NCI-H2227 treated with DMSO at 0.1 percent for 48 hours (cell line): ENCODE results near the gene NOTCH1.

Experiments
- DNase-seq: peaks from one replicate; lab custom pipeline; 2025; lab: John Stamatoyannopoulos, UW

Gene NOTCH1

DNA sequence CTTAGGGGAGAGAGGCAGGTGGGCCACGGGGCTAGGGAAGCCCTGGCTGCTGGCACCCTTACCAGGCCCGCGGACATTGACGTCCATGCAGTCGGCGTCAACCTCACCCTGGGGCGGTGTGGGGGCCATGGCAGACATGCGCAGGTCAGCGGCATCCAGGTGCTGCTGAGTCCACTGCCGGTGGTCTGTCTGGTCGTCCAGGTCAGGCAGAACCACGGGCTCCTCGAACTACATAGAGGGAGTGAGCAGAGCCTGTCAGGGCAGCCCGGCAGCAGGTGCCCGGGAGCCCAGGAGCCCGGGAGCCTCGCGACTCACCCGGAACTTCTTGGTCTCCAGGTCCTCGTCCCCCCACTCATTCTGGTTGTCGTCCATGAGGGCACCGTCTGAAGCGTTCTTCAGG lies 44.2 kb downstream of the NOTCH1 start:
- DNase-seq = no peak

DNA sequence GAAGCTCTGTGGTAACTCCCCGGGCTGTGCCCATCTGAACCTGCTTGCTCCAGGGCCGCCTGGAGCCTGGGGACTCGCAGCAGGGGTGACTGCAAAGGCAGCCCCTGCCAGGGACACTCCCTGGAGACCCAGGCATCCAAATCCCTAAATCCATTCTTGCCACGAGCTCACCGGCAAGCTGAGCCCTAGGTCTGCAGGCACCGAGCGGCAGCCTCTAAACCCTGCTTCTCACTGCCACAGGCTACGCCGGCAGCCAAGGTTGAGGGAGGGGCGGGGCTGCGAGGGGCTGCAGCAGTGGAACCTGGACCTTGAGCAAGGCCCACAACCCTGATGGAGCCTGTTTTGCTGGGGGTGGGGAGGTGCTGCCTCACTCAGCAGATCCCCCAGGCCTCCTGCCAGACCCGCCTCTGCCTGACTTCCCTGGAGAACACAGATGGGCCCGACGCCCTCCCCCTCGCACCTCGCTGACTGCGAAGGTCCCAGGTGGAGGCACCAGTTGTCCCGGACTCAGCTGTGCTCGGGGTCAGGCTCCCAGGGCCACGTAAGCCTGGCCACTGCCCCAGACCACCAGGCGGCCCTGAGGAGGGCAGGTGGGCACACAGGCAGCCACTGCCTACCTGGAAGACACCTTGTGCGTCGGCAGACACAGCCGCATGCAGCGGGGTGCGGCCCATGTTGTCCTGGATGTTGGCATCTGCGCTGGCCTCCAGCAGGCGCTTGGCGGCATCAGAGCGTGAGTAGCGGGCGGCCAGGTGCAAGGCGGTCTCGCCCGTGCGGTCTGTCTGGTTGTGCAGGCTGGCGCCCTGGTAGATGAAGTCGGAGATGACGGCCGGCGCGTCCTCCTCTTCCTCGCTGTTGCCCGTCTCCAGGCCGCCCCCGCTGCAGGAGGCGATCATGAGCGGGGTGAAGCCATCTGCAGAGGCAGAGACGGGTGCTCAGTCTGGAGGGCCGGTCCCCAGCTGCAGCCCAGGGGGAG lies 45.6 kb downstream of the NOTCH1 start:
- no peak for DNase-seq

DNA sequence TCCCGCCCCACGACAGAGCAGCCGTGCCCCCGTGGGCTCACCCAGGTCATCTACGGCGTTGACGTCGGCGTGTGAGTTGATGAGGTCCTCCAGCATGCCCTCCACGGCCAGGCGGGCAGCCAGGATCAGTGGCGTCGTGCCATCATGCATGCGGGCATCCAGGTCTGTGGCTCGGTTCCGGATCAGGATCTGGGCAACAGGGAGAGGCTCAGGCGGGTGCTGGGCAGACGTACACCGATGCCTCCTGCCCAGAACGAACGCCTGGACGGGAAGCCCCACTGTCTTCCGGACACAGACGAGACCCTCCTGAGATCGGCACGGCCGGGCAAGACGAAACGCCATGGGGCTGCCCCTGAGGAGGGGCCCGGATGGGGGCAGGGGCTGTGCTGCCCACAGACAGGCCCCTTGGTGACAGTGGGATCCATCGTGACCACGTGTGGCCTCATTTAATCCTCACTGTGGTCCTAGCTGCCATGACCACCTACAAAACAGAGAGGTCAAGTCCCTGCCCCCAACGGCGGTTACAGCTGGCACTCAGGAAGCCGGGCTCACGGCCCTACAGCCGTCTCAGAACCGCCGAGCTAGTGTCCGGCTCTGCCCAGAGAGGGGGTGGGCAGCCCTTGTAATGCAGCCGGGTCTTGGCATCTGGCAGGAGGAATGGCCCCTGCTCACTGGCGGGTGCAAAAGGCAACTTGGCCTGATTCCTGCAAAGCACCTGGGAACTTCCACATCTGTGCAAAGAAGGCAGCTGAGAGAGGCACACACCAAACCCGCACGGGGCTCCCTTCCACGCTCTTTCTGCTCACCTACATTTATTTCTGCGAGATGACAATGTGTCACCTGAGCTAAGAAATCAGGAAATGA lies 46.5 kb downstream of the NOTCH1 start:
- DNase-seq = no peak

DNA sequence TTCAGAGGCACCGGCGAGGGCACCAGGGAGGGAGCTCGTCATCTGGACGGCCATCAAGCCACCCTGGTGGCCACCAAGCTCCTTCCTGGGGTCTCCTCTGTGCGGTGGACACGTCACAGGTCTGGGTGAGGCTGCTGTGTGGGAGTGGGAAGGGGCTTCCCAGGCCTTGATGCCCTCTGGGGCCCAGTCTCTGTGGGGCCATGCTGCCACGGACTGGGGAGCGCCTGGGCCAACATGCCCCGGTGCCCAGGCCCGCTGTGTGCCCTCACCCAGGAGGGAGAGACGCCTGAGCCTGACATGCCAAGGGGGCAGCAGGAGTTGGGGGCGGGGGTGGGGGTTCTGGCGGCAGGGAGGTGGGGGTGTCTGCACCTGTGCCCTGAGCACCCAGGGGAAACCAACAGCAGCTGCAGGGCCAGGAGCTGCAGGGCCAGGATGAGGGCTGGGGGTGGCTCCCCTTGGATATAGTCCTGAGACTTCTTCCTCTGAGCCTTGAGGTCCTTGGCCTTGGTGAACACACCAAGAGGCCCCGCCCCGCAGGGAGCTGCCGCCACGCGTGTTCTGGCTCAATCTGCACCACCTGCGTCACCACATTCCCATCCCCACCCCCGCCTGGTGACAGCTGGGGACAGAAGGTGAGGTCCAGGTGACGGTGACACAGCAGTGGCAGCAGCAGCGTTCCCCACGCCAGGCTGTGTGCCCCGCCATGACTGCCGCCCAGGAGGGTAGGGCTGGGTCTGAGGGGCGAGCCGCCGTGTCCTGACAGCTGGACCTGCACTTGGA lies 47.7 kb downstream of the NOTCH1 start:
- no peak for DNase-seq

DNA sequence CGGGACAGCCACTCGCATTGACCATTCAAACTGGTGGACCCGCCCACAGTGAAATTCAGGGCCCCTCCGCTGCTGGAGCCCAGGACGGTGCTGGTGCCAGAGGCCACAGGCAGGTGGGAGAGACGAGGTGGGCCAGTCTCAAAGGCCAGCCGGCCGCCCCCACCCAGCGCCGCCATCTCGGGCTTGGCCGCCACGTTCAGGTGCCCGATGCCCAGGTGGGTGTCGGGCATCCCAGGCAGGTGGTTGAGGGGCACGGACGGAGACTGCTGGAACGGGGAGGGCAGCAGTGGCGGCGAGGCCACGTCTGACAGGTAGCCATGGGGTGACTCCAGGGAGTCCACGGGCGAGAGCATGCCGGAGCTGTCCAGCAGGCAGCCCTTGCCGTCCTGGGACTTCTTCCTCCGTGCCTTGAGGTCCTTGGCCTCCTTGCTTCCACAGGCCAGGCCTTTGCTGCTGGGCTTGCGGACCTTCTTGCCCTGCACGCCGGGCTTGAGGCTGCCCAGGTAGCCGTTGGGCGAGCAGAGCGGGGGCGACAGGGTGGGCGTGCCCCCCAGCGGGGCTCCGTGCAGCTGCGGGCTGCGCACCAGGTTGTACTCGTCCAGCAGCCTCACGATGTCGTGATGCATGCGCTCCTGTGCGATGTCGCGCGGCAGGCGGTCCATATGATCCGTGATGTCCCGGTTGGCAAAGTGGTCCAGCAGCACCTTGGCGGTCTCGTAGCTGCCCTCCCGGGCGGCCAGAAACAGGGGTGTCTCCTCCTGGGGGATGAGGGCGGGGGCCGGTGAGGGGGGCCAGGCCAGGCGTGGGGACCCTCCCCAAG lies 48.8 kb downstream of the NOTCH1 start:
- DNase-seq = no peak

DNA sequence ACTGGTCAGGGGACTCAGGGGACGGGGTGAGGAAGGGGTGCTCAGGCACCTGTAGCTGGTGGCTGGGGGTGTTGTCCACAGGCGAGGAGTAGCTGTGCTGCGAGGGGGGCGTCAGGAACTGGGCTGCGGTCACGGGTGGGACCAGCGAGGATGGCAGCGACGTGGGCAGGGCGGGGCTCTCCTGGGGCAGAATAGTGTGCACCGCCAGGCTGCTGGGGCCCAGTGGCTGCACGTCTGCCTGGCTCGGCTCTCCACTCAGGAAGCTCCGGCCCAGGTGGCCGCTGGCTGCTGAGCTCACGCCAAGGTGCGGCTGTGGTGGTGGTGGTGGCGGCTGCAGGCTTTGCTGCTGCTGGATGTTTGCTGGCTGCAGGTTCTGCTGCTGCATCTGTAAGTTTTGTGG lies 49.7 kb downstream of the NOTCH1 start:
- no peak for DNase-seq

DNA sequence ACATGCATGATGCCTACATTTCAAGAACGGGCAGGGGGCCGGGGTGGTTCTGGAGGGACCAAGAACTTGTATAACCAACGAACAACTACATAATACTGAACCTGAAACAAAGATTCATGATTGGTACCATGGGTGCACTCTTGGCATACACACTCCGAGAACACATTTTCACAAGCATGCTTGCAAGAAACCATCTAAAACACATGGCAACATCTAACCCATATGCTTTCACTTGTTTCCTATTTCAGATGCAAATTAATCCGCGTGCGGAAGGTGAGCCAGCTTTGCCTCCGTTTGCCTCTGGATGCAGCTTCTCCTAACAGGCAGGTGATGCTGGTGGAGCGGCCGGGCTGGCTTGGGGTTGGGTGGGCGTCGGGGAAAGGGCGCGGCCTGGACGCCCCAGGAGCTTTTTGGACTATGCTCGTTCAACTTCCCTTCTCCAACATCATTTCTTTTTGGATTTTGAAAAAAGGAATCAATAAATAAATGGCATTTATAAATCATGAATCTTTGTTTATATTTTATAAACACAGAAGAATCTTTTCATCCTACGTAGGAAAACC lies 50.5 kb downstream of the NOTCH1 start:
- no peak for DNase-seq

DNA sequence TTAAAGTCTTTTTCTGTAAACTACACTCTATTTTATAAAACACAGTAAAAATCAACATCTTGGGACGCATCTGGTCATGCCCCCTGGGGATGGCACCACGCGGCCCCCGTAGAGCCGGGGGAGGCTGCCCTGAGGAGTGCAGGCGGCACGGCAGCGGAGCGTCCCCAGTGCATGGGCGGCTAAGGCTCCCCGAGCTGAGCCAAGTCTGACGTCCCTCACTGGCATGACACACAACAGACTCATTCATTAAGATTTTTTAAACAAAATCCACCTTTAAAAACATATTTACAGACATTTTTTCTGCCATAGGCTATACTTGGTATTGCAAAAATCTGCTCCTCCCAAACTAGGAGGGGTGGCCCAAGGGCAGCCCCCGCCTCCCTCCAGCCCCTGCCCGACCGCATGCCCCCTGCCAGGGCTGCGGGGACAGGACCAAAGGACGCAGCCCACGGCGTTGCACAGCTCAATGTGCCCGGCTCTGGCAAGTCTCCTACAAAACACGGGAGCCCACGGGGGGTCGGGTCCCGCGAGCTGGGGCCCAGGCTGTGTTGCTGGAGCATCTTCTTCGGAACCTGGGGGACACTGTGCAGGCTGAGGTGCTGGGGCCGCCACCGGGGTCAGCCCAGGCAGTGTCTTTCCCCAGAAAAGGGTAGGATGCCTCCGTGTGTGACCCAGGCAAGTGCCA lies 51.2 kb downstream of the NOTCH1 start:
- DNase-seq = no peak

DNA sequence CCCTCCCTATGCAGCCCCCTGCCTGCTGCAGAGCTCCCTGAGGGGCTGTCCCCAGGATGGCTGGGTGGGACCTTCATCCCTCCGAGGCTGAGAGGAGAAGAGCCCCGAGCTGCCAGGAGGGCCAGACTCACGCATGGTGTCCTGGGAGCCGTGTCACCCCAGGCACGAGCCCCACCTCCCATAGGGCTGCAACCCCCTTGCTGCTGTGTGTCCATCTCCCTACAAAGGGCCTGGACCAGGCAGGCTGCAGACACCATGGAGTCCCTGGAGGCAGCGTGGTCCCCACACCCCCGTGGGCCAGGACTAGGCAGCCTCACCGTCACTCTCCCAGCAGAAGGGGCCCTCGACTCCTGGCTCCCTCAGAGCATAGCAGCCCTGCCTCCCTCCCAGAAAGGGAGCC lies 51.8 kb downstream of the NOTCH1 start:
- no peak for DNase-seq

DNA sequence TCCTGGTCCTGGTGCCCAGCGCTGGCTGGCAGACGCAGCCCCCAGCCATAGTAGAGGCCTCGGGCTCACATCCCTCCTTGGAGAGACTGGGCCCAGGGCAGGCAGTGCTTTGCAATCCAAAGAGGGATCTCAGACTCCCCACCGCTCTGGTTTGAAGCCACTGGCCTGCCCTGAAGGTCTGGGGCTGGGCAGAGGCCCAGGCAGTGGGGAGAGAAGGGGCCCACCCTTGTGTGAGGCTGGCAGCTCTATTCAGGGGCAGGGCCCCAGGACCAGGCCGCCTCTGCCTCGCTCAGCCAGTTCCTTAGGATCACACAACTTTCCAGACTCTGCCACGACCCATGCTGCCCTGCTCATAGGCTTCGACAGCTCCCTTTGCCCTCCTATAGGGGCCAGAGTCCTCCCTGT lies 52.3 kb downstream of the NOTCH1 start:
- no peak for DNase-seq

DNA sequence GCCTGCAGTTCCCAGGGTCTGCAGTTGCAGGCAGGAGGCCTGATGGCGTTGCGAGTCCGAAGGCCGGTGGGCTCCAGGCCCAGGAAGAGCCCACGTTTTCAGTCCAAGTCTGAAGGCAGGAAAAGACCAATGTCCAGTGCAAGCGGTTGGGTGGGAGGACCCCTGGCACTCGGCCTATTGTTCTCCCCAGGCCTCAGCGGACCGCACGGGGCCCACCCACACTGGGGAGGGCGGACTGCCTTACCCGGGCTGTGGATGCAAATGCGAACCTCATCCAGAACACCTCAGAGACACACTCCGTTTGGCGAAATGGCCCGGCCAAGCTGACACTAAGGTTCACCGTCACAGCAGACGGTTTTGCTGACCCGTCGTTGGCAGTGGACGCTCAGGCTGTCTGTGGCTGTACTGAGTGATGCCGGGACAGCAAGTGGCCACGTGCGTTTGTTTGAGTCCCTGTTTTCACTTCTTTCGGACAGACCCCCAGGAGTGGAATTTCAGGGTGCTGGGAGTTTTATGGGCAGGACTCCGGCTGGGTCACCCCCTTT lies 52.8 kb downstream of the NOTCH1 start:
- DNase-seq = no peak

DNA sequence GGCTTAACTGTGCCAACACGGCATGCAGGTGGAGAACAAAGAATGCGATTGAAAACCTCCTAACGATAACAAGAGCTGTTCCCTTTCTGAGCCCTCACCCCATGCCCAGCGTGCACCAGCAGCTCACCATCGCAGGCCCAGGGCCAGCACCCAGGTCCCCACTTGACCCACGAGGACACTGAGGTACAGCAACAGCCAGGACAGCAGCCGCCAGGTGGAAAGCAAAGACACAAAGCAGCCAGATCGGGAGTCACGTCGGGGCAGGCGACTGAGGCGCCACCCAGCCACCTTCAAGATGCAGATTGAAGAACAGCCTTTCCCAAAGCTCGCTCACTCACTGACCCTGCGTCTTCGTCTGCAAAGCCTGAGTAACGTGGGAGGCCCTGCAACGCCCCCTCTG lies 56.1 kb downstream of the NOTCH1 start:
- no peak for DNase-seq

DNA sequence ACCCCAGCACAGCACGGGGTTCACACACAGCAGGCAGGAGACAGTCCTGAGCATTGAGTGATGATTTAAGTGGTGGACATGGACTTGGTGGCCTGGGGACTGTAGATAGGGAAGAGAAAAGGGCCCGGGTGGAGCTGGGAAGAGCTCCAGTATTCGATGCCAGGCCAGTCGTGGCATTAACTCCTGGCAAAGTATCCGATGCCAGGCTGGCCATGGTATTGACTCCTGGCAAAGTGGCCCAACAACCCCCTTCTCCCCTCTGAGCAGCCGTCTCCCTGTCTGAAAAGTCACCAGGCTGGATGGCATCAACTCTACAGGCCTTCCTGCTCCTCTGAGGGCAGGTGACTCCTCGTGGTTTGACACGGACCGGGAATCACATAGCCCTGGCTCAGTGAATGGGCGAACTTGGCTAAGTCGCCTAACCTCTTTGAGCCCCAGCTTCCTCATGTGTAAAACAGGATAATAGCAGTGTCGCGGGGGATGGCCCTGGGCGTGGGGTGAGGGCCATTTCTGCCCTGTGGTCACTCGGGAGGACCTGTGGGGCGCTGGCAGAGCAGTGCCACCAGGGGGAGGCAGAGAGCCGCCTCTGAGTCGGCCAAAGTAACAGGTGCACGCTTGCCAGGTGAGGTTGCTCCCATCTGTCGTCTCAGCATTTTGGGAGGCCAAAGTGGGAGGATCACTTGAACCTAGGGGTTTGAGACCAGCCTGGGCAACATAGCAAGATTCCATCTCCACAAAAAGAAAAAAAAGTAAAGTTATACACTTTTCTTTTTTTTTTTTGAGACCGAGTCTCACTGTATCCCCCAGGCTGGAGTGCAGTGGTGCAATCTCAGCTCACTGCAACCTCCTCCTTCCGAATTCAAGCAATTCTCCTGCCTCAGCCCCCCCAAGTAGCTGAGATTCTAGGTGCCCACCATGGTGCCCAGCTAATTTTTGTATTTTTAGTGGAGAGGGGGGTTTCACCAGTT lies 57.3 kb downstream of the NOTCH1 start:
- DNase-seq = no peak

DNA sequence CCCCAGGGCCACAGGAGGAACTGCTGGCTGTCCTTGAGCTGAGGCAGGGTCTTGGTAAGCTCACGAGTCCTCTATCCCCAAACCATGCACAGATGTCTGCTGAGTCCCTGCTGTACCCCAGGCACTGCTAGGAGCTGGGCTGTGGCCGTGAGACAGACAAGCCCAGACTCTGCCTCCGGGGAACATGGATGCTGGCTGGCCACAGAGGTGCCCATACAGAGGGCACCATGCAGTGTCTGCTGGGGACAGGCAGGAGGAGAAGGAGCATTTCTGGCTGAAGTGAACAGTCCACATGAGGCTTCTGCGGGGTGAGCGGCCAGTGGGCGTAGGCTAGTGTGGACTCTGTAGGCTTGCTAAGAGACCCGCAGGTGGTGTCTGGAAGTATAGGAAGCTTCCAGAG lies 58.2 kb downstream of the NOTCH1 start:
- DNase-seq = no peak

DNA sequence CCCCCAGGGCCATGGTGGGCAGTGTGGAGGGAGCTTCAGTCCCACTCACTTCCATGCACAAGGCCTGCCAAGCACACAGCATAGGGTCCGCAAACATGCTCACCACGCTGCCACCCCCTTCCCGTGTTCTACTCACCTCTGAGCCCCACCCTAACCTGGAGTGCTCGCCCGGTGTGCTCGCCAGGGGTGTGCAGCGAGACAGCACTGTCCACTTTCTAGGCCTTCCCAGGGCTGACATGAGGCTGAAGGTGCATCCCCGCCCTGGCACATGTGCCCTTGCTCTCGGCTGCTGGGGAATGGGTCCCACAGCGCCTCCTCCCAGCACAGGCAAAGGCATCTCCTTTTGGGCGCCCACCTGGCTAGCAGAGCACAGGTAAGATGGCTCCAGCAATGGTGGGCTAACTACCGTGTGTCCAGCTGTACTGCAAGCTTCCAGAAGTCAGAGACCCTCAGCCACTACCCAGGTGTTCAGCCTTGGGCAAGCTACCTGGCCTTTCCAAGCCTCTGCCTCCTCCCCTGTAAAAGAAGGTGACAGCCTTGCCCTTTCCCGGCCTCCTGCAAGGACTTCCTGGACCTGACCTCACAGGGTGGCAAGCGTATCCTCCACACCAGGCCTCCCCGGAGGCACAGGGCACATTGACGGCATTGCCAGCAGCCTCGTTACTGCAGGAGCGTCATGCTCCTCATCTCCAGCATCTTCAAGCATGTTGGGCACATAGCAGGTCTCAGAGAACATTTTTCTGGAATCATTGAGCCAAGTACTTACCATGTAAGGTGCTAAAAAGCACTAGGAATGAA lies 58.8 kb downstream of the NOTCH1 start:
- no peak for DNase-seq

DNA sequence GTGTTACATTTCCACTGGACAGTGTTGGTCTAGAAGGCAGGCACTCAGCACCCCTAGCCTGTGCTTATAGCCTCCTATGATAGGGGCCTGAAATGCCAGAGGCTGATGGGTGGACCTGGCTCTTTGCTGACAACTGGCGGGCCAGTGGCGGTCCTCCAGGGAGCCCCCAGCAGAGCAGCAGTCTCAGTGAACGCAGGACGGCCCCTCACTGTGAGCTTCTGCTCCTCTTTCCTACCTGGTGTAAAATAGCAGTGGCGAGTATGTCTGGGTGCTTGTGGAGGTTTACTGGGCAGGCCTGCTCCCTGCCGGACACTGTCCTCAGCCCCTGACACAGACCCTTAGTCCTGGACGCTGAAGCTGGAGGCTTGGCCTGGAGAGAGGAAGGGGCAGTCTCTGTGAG lies 59.7 kb downstream of the NOTCH1 start:
- DNase-seq = no peak

DNA sequence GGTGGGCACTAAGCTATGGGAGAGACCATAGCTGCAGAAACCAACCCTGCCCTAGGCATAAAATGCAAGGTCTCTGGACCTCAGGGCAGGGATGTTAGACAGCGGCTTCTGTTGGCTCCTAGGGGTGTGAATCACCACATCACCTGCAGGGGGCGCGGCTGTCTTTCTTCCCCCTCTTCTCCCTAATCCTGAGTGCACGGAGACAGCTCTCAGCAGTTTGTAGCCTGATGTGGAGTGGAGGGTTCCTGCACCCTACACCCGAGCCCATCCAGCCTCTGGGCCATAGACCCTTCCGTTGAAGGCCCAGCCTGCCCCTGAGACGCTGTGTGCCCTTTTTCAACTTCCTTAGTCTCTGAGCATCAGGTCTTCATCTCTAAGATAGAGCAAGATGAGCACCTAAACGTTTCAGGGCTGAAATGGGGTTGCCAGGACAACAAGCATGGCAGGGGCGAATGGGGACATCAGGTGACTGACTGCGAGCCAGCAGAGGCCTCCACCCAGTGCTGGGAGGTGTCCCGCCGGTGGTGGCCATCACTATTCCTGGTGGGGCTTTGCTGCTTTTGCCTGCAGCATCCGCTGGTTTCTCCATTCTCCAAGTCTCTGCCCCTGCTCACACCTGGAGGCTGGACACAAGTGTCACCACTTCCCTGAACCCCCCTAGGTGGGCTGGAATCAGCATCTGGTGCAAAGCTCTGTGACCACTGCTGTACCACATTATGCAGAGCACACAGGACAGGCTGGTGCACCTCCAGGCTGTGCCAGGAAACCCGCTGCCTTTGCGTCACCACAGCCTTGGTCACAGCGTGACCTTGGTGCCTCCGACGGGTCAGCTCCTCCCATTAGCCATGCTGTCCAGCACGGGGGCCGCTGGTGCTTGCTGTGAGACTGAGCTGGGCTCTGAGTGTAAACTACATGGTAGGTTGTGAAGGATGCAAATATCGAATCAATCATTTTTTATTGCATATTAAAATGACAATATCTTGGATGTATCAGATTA lies 60.5 kb downstream of the NOTCH1 start:
- DNase-seq = peak; percentile 42
